ENCODE data around the gene LYST. TPM values are rescaled to one million over a fixed set of nuclear protein-coding genes. Genes with fewer than 3 reads are reported as not detected.

Gene LYST
- total and polyA plus RNA-seq, 7 donors, result 6.6 to 53.2 (median 21.9) TPM

Small RNAs within 50 kb of the gene (small RNA-seq; reads per million reads assigned to genes)
- 0 reads per million in 3 donors for gene MIR1537
- 0 reads per million in 3 donors for gene RNU6-968P

Other genes with a start within 250 kb of the LYST start
- gene GNG4, start 217.1 kb downstream of the LYST start, total RNA-seq, result 1 to 10 TPM; 1.5 to 3.9 (median 2.8) TPM
- gene GNG4, start 217.1 kb downstream of the LYST start, polyA plus RNA-seq, result 10 to 100 TPM in 2 of 3 donors, 1 to 10 TPM in 1; 5.2 to 31.9 (median 10.8) TPM
- gene NID1, start 198.2 kb upstream of the LYST start, total RNA-seq, result 100 to 1,000 TPM; 136 to 242 (median 145) TPM
- gene NID1, start 198.2 kb upstream of the LYST start, polyA plus RNA-seq, result 10 to 100 TPM in 1 of 3 donors, 1 to 10 TPM in 2; 3.9 to 29.9 (median 6.6) TPM

All from sigmoid colon (tissue), 7 donors.